Parathyroid adenoma (tissue), 2 donors: ENCODE data around the gene PRDM16.

ENCODE experiments used
- H2AFZ ChIP-seq: fragments of 300-600 bp; sonication (generic); one replicate; pipeline ENCODE4 v1.7.0; 2017; ENCODE audit warnings: antibody characterized with exemption, mild to moderate bottlenecking
- H3K27ac ChIP-seq: fragments of 300-600 bp; sonication (generic); one replicate; pipeline ENCODE4 v1.7.0; 2017
- H3K27me3 ChIP-seq: fragments of 300-600 bp; sonication (generic); one replicate; pipeline ENCODE4 v1.7.0; 2017; ENCODE audit warnings: low read length; ENCODE audit not compliant: control insufficient read depth, insufficient read depth
- H3K36me3 ChIP-seq: fragments of 300-600 bp; sonication (generic); one replicate; pipeline ENCODE4 v1.7.0; 2017; ENCODE audit warnings: low read length; ENCODE audit not compliant: control insufficient read depth, insufficient read depth
- H3K4me1 ChIP-seq: fragments of 300-600 bp; sonication (generic); one replicate; pipeline ENCODE4 v1.7.0; 2017; ENCODE audit warnings: control low read depth
- H3K4me2 ChIP-seq: fragments of 300-600 bp; sonication (generic); one replicate; pipeline ENCODE4 v1.7.0; 2017; ENCODE audit warnings: low read length
- H3K4me3 ChIP-seq: fragments of 300-600 bp; sonication (generic); one replicate; pipeline ENCODE4 v1.7.0; 2017; ENCODE audit warnings: low read depth, low read length
- H3K79me2 ChIP-seq: fragments of 300-600 bp; sonication (generic); one replicate; pipeline ENCODE4 v1.7.0; 2017; ENCODE audit warnings: control low read depth
- H3K9ac ChIP-seq: fragments of 300-600 bp; sonication (generic); one replicate; pipeline ENCODE4 v1.7.0; 2017; ENCODE audit warnings: mild to moderate bottlenecking
- H3K9me3 ChIP-seq: fragments of 300-600 bp; sonication (generic); one replicate; pipeline ENCODE4 v1.7.0; 2017; ENCODE audit warnings: low read length; ENCODE audit not compliant: control insufficient read depth
- TF ChIP-seq, protein P1 (sequence below): fragments of 300-600 bp; sonication (generic); IDR thresholded peaks from one replicate; pipeline ENCODE4 v1.7.0; 2017; ENCODE audit warnings: antibody characterized with exemption, mild to moderate bottlenecking
- donor health status: primary hyperparathyroidism.

Gene PRDM16

DNA sequence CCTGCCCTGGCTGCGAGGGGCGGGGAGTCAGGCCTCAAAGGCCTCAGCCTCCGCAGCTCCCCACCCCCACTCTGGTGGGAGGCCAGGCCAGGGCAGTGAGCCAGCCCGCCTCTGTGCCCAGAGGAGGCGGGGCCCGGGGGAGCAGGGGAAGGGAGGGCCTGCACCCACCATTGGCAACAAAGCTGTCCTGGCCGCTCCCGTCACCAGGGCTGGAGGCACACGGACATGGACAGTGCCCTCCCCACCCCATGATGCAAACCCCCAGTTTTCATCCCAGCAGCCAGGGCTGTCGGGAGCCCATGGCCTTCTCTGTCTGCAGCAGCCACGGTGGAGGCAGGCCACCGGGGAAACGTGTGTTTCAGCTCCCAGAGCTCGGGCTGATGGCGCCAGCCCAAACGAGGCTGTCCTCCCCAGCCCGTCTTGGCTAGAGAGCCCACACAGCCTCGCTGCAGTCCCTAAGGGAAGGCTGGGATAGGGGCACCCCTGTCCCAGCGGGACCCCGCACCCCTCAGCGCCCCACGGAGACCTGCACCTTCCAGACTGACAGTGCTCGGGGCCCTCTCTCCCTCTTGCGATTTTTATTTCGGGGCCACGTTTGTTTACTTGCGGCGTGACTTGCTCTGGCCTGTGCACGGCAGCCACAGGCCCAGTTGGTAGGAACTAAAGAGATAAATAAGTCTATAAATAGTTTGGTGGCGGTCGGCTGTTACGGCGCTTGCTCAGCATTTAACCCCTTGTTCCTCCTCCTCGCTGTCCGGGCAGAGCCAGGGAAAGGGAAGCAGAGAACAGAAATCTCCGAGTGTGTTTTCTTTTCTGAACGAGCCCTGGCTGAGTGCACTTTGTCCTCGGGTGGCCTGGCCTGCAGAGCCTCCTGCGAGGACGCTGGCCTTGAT lies 101.8 kb downstream of the PRDM16 start:
- no peaks in the 10 kb centered on the region for H3K27me3 ChIP-seq
- H3K4me2 ChIP-seq, result peak overlapping the region; percentile 72
- TF ChIP-seq, protein P1, sequence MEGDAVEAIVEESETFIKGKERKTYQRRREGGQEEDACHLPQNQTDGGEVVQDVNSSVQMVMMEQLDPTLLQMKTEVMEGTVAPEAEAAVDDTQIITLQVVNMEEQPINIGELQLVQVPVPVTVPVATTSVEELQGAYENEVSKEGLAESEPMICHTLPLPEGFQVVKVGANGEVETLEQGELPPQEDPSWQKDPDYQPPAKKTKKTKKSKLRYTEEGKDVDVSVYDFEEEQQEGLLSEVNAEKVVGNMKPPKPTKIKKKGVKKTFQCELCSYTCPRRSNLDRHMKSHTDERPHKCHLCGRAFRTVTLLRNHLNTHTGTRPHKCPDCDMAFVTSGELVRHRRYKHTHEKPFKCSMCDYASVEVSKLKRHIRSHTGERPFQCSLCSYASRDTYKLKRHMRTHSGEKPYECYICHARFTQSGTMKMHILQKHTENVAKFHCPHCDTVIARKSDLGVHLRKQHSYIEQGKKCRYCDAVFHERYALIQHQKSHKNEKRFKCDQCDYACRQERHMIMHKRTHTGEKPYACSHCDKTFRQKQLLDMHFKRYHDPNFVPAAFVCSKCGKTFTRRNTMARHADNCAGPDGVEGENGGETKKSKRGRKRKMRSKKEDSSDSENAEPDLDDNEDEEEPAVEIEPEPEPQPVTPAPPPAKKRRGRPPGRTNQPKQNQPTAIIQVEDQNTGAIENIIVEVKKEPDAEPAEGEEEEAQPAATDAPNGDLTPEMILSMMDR, result no peak
- H3K79me2 ChIP-seq, result no peaks in the 10 kb centered on the region
- no peak overlapping the region for H3K9ac ChIP-seq
- peak overlapping the region; percentile 82 for H3K27ac ChIP-seq
- no peaks in the 10 kb centered on the region for H3K36me3 ChIP-seq
- H3K4me1 ChIP-seq, result peaks cover 8% of the 10 kb centered on the region
- peak overlapping the region; percentile 30 for H3K4me3 ChIP-seq
- H3K9me3 ChIP-seq, result no peaks in the 10 kb centered on the region
- peak overlapping the region; percentile 93 for H2AFZ ChIP-seq

DNA sequence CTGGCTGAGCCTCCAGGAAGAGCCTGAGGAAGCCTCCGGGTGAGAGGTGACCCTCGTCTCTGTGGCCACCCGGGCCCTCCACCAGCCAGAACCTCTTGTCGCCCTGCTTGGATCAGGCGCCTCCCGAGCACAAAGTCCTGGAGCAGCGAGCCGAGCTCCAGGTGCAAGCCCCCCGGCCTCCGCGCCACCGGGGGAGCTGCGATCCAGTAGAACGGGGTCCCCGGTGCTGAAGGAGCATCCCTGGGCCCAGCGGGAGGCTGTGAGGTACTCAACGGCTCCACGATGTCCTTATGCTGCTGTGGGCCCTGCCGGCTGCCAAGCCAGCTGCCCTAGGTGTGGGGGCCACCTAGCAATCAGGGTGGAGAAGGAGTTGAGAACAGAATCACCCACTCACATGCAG lies 102.8 kb downstream of the PRDM16 start:
- no peaks in the 10 kb centered on the region for H3K36me3 ChIP-seq
- TF ChIP-seq, protein P1, result no peak
- no peak overlapping the region for H3K4me3 ChIP-seq
- peaks cover 8% of the 10 kb centered on the region for H3K4me1 ChIP-seq
- H3K9me3 ChIP-seq, result no peaks in the 10 kb centered on the region
- no peaks in the 10 kb centered on the region for H3K79me2 ChIP-seq
- peak overlapping the region; percentile 72 for H3K4me2 ChIP-seq
- peak overlapping the region; percentile 82 for H3K27ac ChIP-seq
- no peak overlapping the region for H2AFZ ChIP-seq
- H3K27me3 ChIP-seq, result no peaks in the 10 kb centered on the region
- no peak overlapping the region for H3K9ac ChIP-seq

DNA sequence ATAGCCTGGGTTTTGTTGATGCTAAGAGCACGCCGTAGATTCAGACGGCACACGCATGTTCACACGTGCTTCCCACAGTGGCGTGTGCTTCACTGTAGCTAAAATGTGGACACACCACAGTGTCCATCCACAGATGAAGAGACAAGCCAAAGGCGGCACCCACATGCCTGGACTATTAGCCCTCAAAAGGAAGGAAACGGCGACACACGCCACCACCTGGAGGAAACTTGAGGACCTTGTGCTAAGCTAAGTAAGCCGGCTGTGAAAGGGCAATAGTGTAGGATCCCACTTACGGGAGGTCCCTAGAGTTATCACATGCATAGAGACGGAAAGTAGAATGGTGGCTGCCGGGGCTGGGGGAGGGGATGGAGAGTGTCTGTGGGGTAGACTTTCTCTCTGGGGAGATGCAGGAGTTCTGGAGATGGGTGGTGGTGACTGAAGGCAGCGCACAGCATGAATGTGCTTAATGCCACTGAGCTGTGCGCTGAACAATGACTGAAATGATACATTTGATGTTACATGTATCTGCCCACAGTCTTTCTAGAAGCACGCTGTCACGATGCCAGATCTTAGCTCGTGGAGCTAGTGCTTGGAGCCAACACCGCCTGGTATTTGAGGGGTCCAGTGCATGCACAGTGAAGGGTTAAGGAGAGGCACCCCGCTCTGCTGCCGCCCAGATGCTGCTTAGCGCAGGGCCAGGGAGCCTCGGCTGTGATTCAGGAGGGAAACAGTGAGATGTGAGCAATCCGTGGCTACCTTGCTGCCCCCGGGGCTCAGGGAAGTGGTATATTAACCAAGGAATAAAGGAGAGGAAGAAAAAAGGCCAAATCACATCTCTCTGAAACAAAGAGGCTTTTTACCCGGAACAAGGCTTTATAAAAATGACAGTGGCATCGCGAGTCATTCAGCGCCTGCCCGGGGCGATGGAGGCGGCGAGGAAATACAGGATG lies 103.7 kb downstream of the PRDM16 start:
- peaks cover 8% of the 10 kb centered on the region for H3K4me1 ChIP-seq
- H2AFZ ChIP-seq, result no peak overlapping the region
- H3K9ac ChIP-seq, result no peak overlapping the region
- H3K79me2 ChIP-seq, result no peaks in the 10 kb centered on the region
- H3K36me3 ChIP-seq, result no peaks in the 10 kb centered on the region
- H3K27me3 ChIP-seq, result no peaks in the 10 kb centered on the region
- H3K4me3 ChIP-seq, result no peak overlapping the region
- H3K9me3 ChIP-seq, result no peaks in the 10 kb centered on the region
- TF ChIP-seq, protein P1, result no peak
- no peak overlapping the region for H3K27ac ChIP-seq
- H3K4me2 ChIP-seq, result no peak overlapping the region

DNA sequence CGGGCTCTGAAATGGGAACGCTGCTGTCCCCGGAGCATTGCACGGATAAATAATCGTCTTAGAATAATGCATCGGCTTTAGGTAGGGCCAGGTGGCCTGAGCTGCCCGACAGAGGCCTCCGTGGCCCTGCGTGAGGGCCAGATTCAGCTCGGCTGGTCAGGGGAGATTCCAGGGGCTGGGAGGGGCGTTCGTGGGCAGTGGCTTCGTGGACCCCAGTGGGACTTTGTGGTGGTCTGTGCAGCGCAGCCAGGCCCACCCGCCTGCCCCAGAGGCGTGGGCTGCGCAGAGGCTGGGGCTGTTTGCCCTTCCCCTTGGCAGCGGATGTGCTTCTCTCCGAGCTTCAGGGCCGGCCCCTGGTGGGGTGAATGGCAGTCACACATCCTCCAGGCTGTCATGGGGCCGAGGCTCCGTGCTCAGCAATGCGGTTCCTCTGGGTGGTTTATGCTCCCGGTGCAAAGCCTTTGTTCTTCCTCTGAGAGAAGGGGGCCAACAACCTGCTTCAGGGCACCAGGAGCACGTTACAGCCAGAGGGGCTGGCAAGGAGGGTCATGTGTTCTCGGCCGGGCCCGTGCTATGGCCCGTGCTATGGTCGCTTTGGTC lies 104.5 kb downstream of the PRDM16 start:
- H3K27me3 ChIP-seq, result no peaks in the 10 kb centered on the region
- no peaks in the 10 kb centered on the region for H3K9me3 ChIP-seq
- H2AFZ ChIP-seq, result no peak overlapping the region
- no peak overlapping the region for H3K4me2 ChIP-seq
- no peaks in the 10 kb centered on the region for H3K79me2 ChIP-seq
- H3K4me3 ChIP-seq, result no peak overlapping the region
- peaks cover 8% of the 10 kb centered on the region for H3K4me1 ChIP-seq
- TF ChIP-seq, protein P1, result no peak
- H3K27ac ChIP-seq, result no peak overlapping the region
- no peak overlapping the region for H3K9ac ChIP-seq
- H3K36me3 ChIP-seq, result no peaks in the 10 kb centered on the region
